SIG-M5 (cell line): Measurements from ENCODE around the gene DOCK6.
"Not testable (repeated sequence)": the region's sequence is repeated elsewhere in the genome, so short reads cannot be mapped to it uniquely, and the experiment has no call there.

ENCODE experiments used
- DNase-seq: peaks from one replicate; lab custom pipeline; 2025; lab: John Stamatoyannopoulos, UW

DOCK6 gene

DNA sequence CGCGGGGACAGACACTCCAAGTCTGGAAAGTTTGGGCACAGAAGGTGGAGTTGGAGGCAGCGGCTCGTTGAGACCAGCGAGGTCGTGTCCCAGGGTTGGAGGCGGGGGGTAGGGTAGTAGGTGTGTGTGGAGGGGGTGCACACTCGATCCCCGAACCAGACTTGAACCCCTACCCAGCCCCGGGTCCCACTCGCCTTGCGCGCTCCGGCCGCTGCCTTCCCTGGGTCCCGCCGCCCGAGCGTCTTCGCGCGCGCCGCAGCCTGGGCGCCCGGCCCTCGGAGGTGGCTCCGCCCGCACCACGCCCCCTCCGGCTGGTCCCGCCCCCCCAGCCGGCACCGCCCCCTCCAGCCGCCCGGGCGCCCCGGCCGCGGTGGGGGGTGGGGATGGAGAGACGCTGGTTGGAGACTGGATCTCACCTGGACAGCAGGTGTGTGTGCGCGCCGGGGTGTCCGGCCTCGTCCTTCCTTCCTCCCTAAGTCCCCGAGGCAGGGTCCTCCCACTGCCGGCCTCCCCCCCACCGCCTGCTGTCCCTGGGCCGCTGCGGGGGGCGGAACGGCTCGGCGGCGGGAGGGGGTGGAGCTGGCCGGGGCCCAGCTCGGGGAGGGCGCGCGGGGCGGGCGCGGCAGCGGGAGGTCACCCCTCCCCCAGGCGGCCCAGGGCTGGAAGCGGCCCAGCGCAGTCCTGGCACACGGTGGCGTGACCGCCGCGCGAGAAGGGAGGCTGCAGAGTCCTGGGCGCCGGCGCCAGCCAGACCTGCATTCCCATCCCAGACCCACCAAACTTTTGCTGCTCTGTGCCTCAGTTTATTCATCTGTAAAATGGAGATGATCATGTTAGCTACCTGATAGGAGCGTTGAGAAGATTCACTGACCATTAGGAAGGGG is 64.8 kb downstream of the DOCK6 start, which contains the start of gene KANK2:
Gene KANK2 (minus strand): TSS at position 255 of the 884 bp plus-strand sequence. CDS start 3,034 bp downstream, outside the sequence.
- no peak for DNase-seq

DNA sequence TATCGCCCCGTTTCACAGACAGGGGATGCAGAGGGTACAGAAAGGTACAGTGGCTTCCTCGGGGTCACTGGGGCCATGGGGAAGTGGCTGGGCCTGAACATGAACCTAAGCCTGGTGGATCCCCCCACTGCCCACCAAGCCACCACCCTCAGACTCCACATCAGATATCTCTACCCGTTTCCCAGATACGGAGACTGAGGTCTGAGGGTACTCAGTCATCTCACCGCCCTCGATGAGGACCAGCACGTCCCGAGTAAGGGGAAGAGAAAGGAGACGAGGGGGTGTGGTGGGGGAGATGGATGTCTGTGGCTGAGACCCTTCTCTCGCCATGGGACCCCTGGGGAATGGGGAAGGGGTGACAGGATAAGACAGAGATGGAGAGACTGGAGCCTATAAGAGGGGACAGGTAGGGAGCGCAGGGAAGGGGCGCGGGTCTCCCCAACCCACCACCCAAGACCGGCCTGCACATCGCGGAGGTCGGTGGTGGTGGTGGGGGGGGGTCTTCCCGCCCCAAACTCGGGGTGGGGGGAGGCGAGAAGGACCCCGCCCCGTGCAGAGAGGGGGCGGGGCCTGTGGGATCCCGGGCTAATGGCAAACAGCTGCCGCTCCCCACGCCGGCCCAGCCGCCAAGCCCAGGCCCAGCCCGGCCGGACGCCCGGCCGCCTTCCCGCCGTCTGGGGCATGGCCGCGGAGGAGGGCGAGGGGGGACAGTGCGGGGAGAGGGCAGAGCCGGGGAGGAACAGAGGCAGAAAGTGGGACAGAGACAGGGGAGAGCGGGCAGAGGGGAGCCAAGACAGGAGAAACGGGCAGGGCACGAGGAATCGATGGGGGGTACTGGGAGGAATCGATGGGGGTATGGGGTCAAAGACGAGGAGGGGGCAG is 65.7 kb downstream of the DOCK6 start:
- DNase-seq, result no peak

DNA sequence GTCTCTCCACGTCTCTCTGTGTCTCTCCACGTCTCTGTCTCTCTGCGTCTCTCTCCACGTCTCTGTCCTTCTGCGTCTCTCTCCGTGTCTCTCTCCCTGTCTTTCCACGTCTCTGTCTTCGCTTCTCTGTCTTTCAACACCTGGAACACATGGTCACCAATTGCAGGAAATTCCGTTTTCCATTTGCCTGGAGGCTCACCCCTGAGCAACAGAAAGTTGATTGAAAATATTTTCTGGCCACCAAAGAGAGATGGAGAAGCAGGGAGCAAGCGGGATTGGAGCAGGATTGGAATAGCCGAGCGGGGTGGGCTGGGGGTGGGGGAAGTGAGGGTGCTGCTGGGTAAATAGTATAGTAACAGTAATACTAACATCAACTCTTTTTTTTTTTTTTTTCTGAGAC is 66.6 kb downstream of the DOCK6 start:
- no peak for DNase-seq

DNA sequence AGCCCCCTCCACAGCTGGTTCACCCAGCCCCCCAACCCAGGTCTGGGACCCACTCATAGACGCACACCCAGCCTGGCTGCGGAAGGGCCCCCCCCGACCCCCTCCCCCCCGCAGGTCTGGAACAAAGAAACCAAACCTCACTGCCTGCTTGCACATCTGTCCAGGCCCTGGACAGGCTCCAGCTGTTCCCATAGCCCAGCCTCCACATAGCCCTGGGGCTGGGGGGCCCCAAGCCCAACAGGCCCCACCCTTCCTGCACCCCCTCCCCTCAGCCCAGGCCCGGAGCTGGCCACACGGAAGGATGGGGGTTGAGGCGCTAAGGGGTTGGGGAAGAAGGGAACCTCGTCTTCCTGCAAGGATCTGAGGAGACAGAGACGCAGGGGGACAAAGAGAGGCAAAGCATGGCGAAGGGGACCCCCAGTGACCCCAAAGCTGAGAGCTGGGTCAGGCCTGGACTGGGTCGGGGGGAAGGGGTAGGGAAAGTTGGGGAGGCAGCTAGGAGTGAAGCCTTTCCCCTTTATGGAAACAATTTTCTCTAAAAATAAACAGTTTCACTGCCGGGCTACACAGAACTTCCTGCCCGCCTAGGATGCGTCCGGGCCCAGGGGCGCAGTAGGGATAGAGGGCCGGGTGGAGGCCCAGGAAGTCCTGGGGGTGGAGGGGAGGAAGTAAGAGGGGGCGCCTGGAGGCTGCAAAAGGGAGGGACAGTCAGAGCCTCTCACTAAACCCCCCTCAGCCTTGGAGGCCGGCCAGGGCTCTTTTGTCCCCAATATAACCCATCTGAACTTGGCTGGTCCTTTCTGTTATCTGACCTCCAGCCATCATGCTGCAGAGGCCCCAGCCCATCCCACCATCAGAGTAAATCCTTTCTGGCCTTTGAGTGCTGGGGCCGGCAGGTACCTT is 67.4 kb downstream of the DOCK6 start:
- DNase-seq, result no peak

DNA sequence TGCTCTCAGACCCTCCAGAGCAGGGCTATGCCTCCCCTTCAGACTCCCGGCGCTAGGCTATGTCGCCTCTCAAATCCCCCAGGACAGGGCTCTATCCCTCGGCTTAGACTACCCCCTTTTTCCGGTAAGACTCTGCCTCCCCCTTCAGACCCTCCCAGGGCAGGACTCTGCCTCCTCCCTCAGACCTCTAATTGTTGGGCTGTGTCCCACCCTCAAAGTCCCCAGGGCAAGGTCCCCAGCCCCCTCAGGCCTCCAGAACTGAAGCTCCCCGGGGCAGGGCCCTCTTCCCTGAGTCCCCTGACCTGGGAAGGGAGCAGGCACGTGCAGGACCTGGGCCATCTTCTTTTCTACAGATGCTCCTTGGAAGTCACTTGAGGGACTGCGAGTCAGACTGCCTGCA is 68.2 kb downstream of the DOCK6 start:
- DNase-seq, result no peak

DNA sequence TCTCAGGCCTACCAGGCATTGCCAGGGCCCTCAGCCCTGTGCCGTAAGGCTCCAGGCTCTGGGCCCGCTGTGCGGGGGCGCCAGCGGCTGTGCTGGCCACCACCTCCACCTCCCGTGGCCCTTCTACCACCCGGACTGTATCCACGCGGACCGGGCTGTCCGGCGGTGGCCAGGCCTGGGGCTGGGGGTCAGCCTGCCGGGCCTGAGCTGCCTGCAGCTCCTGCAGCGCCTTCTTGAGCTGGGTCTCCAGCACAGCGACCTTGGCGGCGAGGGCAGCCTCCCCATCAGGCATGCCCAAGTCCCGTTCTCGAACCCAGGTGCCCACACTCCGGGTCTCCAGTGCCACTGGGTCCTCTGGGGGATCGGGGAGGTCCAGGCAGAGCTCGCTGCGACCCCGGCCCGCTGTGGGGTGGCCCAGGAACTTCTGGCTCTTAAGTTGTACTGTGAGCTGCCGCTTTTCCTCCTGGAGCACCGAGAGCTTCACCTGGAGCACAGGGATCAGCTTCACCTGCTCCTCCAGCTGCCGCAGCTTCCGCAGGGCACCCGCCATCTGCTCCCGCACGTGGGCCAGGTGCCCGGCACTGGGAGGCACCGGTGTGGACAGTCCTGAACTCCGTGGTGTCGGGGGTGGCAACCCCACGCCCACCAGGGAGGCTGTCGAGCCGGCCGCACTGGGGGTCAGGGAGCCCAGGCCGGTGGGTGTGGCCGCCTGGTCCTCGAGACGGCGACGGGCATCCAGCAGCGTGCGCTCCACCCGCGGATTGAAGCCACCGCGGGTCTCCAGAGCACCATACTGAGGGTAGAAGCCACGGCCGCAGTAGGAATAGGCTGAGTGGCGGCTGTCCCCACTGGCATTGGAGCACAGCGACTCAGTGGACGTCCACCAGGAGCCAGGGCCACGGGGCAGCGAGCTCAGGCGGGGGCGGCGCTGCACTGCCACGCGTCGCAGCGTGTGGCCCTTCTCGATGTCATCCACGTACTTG is 69.1 kb downstream of the DOCK6 start:
- DNase-seq, result no peak

DNA sequence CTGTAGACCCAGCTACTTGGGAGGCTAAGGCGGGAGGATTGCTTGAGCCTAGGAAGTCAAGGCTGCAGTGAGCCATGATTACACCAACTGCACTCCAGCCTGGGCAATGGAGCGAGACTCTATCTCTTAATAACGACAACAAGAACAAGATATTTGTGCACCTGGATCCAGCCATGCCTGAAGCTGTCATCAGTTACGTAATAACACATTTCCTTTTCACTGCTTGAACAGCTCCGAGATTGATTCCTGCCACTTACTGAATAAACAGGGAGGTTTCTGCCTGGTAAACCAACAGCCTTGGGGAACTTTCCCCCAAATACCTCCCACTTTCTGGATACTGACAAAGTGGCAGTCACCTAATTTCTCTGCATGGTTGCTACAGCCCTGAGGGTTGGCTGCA is 70.4 kb downstream of the DOCK6 start:
- DNase-seq, result no peak

DNA sequence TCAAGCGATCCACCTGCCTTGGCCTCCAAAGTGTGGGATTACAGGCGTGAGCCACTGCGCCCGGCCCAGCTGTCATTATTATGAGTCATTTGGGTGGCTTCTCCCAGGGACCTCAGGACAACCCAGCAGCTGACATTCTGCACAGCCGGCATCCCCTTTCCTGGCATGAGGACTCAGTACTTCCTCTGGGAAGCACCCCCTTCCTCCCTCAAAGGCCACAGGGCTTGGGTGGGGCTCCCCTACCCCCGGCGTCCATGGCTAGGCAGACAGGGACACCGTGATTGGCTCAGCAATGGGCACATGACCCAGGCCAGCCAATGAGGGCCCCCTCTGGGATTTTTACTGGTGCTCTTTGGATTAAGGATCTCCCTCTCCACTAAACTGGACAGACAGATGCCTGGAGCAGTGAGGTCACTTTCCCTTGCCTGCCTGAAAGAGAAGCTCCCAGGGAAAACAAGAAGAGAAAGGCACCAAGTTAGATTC is 71.0 kb downstream of the DOCK6 start:
- no peak for DNase-seq

DNA sequence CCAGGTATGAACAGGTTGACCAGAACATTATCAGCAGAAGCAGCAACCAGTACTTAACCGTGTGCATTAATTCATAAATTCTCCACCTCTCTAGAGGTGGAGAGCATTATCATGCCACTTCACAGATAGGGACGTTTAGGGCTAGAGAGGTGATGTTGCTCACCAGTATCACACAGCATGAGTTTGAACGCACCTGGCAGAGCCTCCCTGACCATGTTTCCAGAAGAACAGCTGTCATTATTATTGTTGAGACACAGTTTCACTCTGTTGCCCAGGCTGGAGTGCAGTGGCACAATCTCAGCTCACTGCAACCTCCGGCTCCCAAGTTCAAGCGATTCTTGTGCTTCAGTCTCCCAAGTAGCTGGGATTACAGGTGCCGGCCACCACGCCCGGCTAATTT is 71.8 kb downstream of the DOCK6 start:
- no peak for DNase-seq

DNA sequence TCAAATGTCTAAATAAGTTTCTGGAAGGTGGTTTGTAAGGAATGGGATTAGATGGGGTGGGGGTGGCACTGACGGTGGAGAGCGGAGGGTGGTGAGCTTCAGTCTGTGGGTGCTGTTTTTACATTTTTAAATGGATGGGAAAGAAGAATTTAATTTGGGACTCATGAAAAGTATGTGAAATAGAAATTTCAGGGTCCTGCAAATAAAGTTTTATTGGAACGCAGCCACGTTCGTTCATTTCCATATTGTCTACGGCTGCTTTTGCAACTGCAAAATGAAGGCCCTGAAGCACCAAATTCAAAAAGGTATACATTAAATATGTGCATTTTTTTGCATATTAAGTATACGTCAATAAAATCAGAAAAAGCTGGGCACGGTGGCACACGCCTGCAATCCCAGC is 74.9 kb downstream of the DOCK6 start:
- no peak for DNase-seq

DNA sequence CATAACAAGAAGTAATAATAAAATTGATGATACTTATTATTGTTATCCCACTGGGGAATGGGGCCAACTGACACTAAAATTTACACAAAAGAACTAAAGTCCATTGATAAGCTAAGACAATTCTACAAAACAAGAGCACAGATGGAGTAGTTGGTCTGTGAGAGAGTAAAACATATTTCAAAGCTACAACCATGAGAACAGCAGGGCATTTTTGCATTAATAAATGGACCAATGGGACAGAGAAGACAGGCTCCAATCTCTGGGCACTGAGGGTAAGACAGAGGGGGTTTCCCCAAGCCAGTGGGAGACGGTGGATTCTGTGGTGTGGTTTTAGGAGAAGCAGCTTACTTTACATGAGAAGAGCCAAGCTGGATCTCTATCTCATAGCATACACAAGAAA is 79.3 kb downstream of the DOCK6 start:
- DNase-seq, result no peak

DNA sequence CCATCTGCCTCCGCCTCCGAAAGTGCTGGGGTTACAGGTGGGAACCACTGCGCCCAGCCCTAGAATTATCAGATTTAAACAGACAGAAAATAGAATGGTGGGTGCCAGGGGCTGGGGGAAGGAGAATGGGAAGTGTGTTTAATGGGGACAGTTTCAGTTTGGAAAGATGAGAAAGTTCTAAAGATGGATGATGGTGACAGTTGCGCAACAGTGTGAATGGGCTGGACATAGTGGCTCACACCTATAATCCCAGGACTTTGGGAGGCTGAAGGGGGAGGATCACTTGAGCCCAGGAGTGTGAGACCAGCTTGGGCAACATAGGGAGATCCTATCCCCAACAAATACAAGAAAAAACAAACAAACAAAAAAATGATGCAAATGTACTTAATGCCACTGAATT is 80.8 kb downstream of the DOCK6 start:
- no peak for DNase-seq

DNA sequence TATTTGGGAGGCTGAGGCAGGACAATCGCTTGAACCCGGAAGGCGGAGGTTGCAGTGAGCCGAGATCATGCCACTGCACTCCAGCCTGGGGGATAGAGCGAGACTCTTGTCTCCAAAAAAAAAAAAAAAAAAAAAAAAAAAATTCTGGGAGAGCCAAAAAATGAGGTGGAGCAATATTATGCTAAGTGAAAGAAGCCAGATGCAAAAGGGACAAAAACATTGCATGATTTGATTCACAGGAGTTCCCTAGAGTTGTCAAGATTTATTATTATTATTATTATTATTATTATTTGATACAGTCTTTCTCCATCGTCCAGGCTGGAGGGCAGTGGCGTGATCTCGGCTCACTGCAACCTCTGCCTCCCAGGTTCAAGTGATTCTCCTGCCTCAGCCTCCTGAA is 81.3 kb downstream of the DOCK6 start:
- not testable (repeated sequence) for DNase-seq

DNA sequence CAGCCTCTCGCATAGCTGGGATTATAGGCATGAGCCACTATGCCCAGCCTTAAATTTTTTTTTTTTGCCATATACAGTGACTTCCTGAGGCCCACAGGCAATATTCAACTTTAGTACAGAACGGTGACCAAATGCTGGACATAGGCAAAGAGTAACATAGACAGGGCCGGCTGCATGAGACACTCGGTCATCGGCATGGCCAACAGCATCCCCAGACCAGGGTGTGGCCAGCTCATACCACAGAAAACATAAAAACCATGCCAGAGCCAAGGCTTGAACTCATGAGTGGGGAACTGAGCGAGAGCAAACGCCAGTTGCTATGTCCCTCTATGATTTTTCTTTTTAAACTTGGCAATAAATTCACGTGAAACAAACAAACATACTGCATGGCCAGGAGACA is 82.0 kb downstream of the DOCK6 start:
- no peak for DNase-seq

DNA sequence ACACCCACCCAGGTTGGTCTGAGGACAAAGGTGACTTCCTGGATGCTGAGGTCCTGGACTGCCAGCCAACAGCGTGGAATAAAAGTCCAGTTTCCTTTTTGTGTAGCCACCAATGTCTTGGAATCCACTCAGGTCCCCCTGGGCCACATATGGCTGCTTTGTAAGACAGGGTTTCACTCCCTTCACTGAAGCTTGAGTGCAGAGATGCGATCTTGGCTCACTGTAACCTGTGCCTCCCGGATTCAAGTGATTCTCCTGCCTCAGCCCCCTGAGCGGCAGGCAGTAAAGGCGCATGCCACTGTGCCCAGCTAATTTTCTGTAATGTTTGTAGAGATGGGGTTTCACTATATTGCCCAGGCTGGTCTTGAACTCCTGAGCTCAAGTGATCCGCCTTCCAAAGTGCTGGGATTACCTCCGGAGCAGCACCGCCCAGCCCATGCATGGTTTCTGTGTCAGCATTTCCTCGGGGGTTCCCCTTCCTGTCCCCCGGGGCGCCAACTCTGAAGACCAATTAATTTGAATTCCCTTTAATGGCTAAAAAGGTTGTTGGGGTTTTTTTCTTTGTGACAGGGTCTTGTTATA is 82.5 kb downstream of the DOCK6 start:
- no peak for DNase-seq

DNA sequence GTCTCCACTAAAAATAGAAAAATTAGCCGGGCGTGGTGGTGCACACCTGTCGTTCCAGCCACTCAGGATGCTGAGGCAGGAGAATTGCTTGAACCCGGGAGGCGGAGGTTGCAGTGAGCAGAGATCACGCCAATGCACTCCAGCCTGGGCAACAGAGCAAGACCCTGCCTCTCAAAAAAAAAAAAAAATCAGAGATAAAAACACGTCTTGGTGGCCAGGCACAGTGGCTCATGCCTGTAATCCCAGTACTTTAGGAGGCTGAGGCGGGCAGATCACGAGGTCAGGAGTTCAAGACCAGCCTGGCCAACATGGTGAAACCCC is 83.2 kb downstream of the DOCK6 start:
- not testable (repeated sequence) for DNase-seq

DNA sequence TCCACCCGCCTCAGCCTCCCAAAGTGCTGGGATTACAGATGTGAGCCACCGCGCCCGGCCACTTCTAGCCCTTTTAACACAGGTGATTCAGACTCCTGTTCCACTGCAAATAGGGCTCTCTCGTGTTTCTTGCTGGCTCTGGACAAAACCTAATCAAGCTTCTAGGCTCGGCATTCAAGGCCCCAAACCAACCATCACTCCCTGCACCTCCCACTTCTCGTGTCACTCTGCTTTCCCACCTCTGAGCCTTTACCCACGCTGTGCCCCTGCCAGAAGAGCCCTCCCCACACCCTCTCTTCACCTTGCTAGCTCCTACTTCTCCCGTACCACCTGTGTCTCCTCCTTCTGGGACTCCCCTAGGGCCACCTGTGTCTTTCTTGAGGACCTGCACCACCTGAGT is 84.7 kb downstream of the DOCK6 start:
- DNase-seq, result no peak

DNA sequence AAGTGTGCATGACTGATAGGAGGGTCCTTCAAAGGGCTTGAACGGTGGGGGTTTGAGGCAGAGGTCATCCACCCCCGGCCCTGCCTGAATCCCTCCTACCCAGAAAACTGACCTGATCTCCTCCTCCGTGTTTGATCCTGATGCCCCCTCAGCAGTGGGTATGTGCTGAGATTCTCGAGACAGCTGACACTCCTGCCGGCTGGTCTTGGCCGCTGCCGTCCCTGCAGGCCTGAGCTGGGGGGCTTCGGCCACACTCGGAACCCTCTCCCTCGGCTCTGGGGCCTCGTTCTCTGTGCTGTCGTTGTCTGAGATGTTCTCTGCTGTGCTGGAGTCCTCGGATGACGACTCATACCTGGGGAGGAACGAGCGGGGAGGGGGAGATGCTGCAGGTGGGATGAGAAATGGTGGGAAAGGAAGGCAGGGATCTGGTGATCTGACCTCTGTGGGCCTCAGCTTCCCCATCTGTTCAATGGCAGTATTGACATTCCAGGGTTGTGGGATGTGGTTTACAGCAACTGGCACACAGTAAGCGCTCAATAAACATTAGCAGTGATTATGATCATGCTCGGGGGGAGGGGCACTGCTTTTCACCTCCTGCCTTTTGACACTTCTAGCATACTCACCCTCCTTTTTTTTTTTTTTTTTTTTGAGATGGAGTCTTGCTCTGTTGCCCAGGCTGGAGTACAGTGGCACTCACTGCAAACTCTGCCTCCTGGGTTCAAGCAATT is 85.7 kb downstream of the DOCK6 start:
- DNase-seq, result no peak

DNA sequence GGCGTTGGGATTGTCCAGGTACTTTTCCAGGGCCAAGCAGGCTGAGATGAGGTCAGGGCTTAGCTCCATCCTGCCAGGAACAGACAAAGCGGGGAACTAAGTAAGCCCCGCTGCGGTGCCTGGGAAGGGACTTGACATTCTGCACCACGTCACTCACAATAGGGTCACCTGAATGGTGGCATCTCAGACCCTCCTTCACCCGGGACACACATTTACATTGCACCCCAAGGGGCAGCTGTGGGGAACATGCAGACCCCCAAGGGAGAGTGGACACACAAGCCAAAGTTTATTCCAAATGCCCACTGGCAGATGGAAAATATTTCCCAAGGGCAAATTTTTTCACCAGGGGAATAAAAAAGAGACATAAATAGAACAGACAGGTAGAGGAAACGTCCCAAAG is 86.4 kb downstream of the DOCK6 start:
- no peak for DNase-seq

DNA sequence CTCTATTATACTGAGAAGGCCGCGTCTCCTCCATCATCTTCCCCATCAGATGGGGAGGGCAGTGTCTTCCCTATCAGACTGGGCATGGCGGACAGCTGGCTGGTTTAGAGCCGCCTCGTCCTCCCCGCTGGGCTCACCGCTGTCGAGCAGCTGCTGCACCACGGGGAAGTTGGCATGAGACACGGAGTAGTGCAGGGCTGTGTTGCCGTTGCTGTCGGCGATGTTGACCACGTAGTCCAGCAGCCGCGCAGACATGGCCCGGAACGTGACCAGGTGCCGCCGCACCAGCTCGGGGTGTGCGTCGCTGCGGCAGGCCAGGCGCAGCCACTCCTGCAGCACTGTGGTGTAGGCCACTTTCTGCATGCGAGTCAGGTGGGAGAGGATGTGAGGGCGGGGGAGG is 88.0 kb downstream of the DOCK6 start:
- no peak for DNase-seq
